Uterus (tissue), 4 donors: ENCODE results near the gene KRTAP10-8. TPM values are rescaled to one million over a fixed set of nuclear protein-coding genes. Genes with fewer than 3 reads are reported as not detected.
"Not testable (repeated sequence)": the region's sequence is repeated elsewhere in the genome, so short reads cannot be mapped to it uniquely, and the experiment has no call there.

Experiments used
- DNase-seq, 2 donors: peaks; one replicate each; pipeline ENCODE4 v3.0.0-alpha.2; 2019 to 2020
- H3K27ac ChIP-seq, 2 donors: fragments of 200-600 bp; sonication (generic); 1 replicate in 1 of 2; 2 replicates in 1 of 2; pipeline ENCODE4 v1.5.1; 2016 to 2018
- H3K27me3 ChIP-seq, 2 donors: fragments of 200-600 bp; sonication (generic); one replicate each; pipeline ENCODE4 v1.5.1; 2018 to 2019; ENCODE audit warnings: control low read depth in 1 of 2
- H3K36me3 ChIP-seq, 2 donors: fragments of 200-600 bp; sonication (generic); one replicate each; pipeline ENCODE4 v1.5.1; 2019; ENCODE audit warnings: control low read depth in 1 of 2
- H3K4me1 ChIP-seq, 2 donors: fragments of 200-600 bp; sonication (generic); one replicate each; pipeline ENCODE4 v1.5.1; 2018 to 2019; ENCODE audit warnings: control low read depth in 1 of 2
- H3K4me3 ChIP-seq, 2 donors: fragments of 200-600 bp; sonication (generic); 1 replicate in 1 of 2; 2 replicates in 1 of 2; pipeline ENCODE4 v1.5.1; 2018 to 2019; ENCODE audit warnings: mild to moderate bottlenecking in 1 of 2
- H3K9me3 ChIP-seq, 2 donors: fragments of 200-600 bp; sonication (generic); one replicate each; pipeline ENCODE4 v1.5.1; 2019; ENCODE audit warnings: control low read depth in 1 of 2
- POLR2A ChIP-seq, 2 donors: fragments of 450-650 bp; IDR thresholded peaks; one replicate each; pipeline ENCODE4 v1.6.1; 2016; ENCODE audit warnings: antibody characterized with exemption in 2 of 2, mild to moderate bottlenecking in 1 of 2, moderate library complexity in 1 of 2
- intact Hi-C: fragments of 100-400 bp; cut with DNase I; formaldehyde crosslinking; loops from one replicate; pipeline ENCODE4 v1.15.1; 2023; ENCODE audit warnings: low total_unique reads
- total RNA-seq, 4 donors: library from RNA; depleted of rRNA in 3 of 4; stranded (reverse); fragments of >200 nt in 3 of 4; gene quantifications; one replicate each; pipeline versions ENCODE4 v1.1.0 to v1.2.4, GENCODE V29; 2014 to 2023
- TF ChIP-seq, protein P1 (sequence below), 4 experiments: fragments of 200-600 bp in 2 of 4; fragments of 450-650 bp in 2 of 4; sonication (generic) in 2 of 4; IDR thresholded peaks; one replicate each; pipeline ENCODE4 v1.5.1; 2016 to 2019; ENCODE audit warnings: antibody characterized with exemption in 4 of 4, mild to moderate bottlenecking in 2 of 4, moderate library complexity in 1 of 4
- donor health status: DM: yes; HTN: yes; CAD: no.

Gene KRTAP10-8
- total RNA-seq, 4 donors from 2014 or later: not detected

- intact Hi-C loops: no loop called here
- Histone ChIP-seq H3K27me3 (no peaks in the 10 kb centered on the region), H3K36me3 (no peaks in the 10 kb centered on the region), H3K9me3 (no peaks in the 10 kb centered on the region), H3K4me3 (no peak overlapping the region), H3K27ac (no peak overlapping the region), H3K4me1 (no peaks in the 10 kb centered on the region)
- DNase-seq: no peak
- no peak for TF ChIP-seq POLR2A (IDR thresholded peaks at IDR 0.05)
- TF ChIP-seq, protein P1, sequence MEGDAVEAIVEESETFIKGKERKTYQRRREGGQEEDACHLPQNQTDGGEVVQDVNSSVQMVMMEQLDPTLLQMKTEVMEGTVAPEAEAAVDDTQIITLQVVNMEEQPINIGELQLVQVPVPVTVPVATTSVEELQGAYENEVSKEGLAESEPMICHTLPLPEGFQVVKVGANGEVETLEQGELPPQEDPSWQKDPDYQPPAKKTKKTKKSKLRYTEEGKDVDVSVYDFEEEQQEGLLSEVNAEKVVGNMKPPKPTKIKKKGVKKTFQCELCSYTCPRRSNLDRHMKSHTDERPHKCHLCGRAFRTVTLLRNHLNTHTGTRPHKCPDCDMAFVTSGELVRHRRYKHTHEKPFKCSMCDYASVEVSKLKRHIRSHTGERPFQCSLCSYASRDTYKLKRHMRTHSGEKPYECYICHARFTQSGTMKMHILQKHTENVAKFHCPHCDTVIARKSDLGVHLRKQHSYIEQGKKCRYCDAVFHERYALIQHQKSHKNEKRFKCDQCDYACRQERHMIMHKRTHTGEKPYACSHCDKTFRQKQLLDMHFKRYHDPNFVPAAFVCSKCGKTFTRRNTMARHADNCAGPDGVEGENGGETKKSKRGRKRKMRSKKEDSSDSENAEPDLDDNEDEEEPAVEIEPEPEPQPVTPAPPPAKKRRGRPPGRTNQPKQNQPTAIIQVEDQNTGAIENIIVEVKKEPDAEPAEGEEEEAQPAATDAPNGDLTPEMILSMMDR (IDR thresholded peaks at IDR 0.05): no peak
Observed at GRCh38 chr21:44571296-44571695, 40.6 kb upstream of the KRTAP10-8 start.

- intact Hi-C loops: no loop called here
- no peaks in the 10 kb centered on the region for H3K4me1 ChIP-seq
- TF ChIP-seq, protein P1 (IDR thresholded peaks at IDR 0.05): no peak
- no peak for TF ChIP-seq POLR2A (IDR thresholded peaks at IDR 0.05)
- DNase-seq: no peak
- H3K4me3 ChIP-seq: no peak overlapping the region
- no peaks in the 10 kb centered on the region for H3K36me3 ChIP-seq
- H3K27me3 ChIP-seq: no peaks in the 10 kb centered on the region
- H3K9me3 ChIP-seq: no peaks in the 10 kb centered on the region
- H3K27ac ChIP-seq: no peak overlapping the region
Observed at GRCh38 chr21:44571844-44572782, 39.8 kb upstream of the KRTAP10-8 start.

DNA sequence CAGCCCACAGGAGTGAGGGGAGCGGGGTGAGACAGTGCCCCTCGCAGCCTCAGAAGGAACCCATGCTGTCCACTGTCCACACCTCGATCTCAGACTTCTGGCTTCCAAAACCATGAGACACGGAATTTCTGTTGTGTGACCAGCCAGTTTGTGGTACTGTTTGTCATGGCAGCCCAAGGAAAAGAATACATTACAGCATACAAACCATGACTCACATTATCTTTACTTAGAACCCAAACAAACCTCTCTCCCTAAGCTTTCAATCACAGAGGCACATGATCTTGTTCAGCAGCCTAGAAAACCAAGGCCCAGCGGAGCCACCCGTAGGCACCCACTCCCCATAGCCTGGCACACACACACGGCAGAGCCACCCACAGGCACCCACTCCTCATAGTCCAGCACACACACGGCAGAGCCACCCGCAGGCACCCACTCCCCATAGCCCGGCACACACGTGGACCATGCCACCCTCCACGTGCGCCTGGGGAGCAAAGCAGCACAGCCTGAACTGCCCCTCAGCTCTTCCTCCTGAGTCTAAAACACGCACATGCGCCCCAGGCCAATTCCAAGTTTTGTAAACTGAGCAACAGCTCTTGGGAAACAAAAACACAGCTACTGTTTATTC lies 38.8 kb upstream of the KRTAP10-8 start:
- no peak overlapping the region for H3K27ac ChIP-seq
- H3K27me3 ChIP-seq: no peaks in the 10 kb centered on the region
- DNase-seq: no peak
- no peaks in the 10 kb centered on the region for H3K9me3 ChIP-seq
- no peaks in the 10 kb centered on the region for H3K4me1 ChIP-seq
- no peak overlapping the region for H3K4me3 ChIP-seq
- intact Hi-C loops: no loop called here
- H3K36me3 ChIP-seq: no peaks in the 10 kb centered on the region
- no peak for TF ChIP-seq POLR2A (IDR thresholded peaks at IDR 0.05)
- TF ChIP-seq, protein P1 (IDR thresholded peaks at IDR 0.05): no peak

DNA sequence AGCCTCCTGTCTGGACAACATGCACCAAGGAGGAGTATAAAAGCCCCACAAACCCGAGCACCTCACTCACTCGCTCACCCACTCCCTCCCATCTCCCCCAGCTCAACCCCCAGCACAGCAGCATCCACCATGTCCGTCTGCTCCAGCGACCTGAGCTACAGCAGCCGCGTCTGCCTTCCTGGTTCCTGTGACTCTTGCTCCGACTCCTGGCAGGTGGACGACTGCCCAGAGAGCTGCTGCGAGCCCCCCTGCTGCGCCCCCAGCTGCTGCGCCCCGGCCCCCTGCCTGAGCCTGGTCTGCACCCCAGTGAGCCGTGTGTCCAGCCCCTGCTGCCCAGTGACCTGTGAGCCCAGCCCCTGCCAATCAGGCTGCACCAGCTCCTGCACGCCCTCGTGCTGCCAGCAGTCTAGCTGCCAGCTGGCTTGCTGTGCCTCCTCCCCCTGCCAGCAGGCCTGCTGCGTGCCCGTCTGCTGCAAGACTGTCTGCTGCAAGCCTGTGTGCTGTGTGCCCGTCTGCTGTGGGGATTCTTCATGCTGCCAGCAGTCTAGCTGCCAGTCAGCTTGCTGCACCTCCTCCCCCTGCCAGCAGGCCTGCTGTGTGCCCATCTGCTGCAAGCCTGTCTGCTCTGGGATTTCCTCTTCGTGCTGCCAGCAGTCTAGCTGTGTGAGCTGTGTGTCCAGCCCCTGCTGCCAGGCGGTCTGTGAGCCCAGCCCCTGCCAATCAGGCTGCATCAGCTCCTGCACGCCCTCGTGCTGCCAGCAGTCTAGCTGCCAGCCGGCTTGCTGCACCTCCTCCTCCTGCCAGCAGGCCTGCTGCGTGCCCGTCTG lies 38.0 kb upstream of the KRTAP10-8 start, which contains the start of gene KRTAP10-4:
Gene KRTAP10-4 (plus strand): TSS at position 100 of the 827 bp plus-strand sequence. CDS start 30 bp downstream, at position 130.
- H3K27ac ChIP-seq, DNase-seq, H3K4me3 ChIP-seq, H3K36me3 ChIP-seq, H3K27me3 ChIP-seq, H3K4me1 ChIP-seq, H3K9me3 ChIP-seq, intact Hi-C loops: not testable (repeated sequence)

DNA sequence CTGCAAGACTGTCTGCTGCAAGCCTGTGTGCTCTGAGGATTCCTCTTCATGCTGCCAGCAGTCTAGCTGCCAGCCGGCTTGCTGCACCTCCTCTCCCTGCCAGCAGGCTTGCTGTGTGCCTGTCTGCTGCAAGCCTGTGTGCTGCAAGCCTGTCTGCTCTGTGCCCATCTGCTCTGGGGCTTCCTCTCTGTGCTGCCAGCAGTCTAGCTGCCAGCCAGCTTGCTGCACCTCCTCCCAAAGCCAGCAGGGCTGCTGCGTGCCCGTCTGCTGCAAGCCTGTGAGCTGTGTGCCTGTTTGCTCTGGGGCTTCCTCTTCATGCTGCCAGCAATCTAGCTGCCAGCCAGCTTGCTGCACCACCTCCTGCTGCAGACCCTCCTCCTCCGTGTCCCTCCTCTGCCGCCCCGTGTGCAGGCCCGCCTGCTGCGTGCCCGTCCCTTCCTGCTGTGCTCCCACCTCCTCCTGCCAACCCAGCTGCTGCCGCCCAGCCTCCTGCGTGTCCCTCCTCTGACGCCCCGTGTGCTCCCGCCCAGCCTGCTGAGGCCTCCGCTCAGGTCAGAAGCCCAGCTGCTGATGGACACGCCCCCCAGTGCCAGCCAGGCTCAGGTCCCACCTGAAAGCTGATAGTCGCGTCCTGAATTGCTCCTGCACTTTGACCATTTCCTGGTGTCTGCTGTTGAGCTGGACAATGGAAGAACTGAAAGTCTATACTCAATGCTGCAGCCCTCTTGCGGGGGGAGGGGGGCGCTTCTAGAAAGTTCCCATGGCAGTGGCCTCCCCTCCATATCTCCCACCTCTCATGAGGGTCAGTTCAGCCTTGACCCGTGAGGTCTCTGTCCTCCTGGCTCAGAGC lies 37.2 kb upstream of the KRTAP10-8 start:
- TF ChIP-seq POLR2A (IDR thresholded peaks at IDR 0.05): no peak
- TF ChIP-seq, protein P1 (IDR thresholded peaks at IDR 0.05): no peak
- intact Hi-C loops: no loop called here
- Histone ChIP-seq H3K4me3 (no peak overlapping the region), H3K9me3 (no peaks in the 10 kb centered on the region), H3K27ac (no peak overlapping the region), H3K4me1 (no peaks in the 10 kb centered on the region), H3K36me3 (no peaks in the 10 kb centered on the region), H3K27me3 (no peaks in the 10 kb centered on the region)
- no peak for DNase-seq
